SIG-M5 treated with dmso at 0.1 percent for 504 hours (cell line): Measurements from ENCODE around the gene SLC2A9.

ENCODE experiments used
- DNase-seq: peaks from one replicate; lab custom pipeline; 2025; ENCODE audit not compliant: unreplicated experiment; lab: John Stamatoyannopoulos, UW

Gene SLC2A9

GRCh38 chr4:9898596-9899305, 122.5 kb downstream of the SLC2A9 start:
- DNase-seq, result no peak

GRCh38 chr4:9895333-9895705, 126.0 kb downstream of the SLC2A9 start:
- DNase-seq, result no peak

GRCh38 chr4:9894644-9895332, 126.5 kb downstream of the SLC2A9 start:
- DNase-seq, result peak; percentile 52

GRCh38 chr4:9893329-9894108, 127.8 kb downstream of the SLC2A9 start:
- DNase-seq, result no peak

GRCh38 chr4:9891740-9892139, 129.6 kb downstream of the SLC2A9 start:
- DNase-seq, result no peak

GRCh38 chr4:9891056-9891455, 130.2 kb downstream of the SLC2A9 start:
- DNase-seq, result no peak

- no peak for DNase-seq
Observed at GRCh38 chr4:9889306-9889705, 132.0 kb downstream of the SLC2A9 start.

GRCh38 chr4:9885958-9886357, 135.3 kb downstream of the SLC2A9 start:
- no peak for DNase-seq

GRCh38 chr4:9880406-9881197, 140.7 kb downstream of the SLC2A9 start:
- DNase-seq, result no peak

- DNase-seq, result no peak
Observed at GRCh38 chr4:9877123-9877522, 144.2 kb downstream of the SLC2A9 start.

GRCh38 chr4:9875516-9875915, 145.8 kb downstream of the SLC2A9 start:
- DNase-seq, result peak; percentile 27

GRCh38 chr4:9874385-9874784, 146.9 kb downstream of the SLC2A9 start:
- no peak for DNase-seq

- DNase-seq, result no peak
Observed at GRCh38 chr4:9870165-9870790, 151.0 kb downstream of the SLC2A9 start.

- no peak for DNase-seq
Observed at GRCh38 chr4:9867751-9868425, 153.4 kb downstream of the SLC2A9 start.

- no peak for DNase-seq
Observed at GRCh38 chr4:9866931-9867330, 154.4 kb downstream of the SLC2A9 start.

GRCh38 chr4:9861561-9861960, 159.7 kb downstream of the SLC2A9 start:
- DNase-seq, result no peak

- DNase-seq, result no peak
Observed at GRCh38 chr4:9859810-9860209, 161.5 kb downstream of the SLC2A9 start.

- DNase-seq, result no peak
Observed at GRCh38 chr4:9849538-9849920, 171.8 kb downstream of the SLC2A9 start.

GRCh38 chr4:9847968-9848748, 173.1 kb downstream of the SLC2A9 start:
- no peak for DNase-seq
